NCI-H1417 treated with DMSO at 0.1 percent for 48 hours (cell line): ENCODE measurements around the gene ATP1A2.
"Not testable (repeated sequence)": the region's sequence is repeated elsewhere in the genome, so short reads cannot be mapped to it uniquely, and the experiment has no call there.

Source experiments
- DNase-seq: peaks from one replicate; lab custom pipeline; 2025; lab: John Stamatoyannopoulos, UW

Gene ATP1A2

DNA sequence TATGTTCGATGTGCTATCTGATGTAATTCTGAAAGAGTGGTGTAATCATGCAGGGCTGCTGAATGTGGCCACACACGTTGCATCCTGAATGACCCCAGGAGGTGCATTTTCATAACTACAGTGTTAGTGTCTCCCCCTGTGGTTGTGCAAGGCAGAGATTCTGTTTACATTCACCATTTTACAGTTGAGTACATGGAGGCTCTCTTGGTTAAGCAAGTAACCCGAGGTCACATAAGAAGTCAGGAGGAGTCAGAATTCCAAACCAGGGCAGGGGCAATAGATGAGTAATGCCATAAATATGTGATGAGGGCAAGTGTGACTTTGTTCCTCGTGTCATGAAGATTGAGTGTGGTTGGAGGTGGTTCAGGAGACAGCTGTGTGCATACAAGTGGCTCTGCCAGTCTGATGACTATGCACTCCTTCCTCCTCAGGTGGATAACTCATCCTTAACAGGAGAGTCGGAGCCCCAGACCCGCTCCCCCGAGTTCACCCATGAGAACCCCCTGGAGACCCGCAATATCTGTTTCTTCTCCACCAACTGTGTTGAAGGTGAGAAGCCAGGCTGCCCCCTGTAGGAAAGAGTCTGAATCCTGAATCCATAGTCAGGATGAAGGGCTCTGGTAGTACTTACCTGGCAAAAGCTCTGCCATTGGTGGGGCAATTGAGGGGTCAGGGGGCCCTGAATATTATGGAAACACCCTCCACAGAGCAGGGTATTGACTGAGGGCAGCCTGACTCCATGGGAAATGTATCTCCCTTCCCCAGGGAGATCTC, 9.3 kb downstream of the ATP1A2 start:
- no peak for DNase-seq

- DNase-seq: no peak
These were observed 10.2 kb downstream of the ATP1A2 start for GRCh38 chr1:160125746-160126145.

- not testable (repeated sequence) for DNase-seq
These were observed 10.8 kb downstream of the ATP1A2 start for GRCh38 chr1:160126342-160126741.

- DNase-seq: no peak
These were observed 11.8 kb downstream of the ATP1A2 start for GRCh38 chr1:160127381-160127780.

DNA sequence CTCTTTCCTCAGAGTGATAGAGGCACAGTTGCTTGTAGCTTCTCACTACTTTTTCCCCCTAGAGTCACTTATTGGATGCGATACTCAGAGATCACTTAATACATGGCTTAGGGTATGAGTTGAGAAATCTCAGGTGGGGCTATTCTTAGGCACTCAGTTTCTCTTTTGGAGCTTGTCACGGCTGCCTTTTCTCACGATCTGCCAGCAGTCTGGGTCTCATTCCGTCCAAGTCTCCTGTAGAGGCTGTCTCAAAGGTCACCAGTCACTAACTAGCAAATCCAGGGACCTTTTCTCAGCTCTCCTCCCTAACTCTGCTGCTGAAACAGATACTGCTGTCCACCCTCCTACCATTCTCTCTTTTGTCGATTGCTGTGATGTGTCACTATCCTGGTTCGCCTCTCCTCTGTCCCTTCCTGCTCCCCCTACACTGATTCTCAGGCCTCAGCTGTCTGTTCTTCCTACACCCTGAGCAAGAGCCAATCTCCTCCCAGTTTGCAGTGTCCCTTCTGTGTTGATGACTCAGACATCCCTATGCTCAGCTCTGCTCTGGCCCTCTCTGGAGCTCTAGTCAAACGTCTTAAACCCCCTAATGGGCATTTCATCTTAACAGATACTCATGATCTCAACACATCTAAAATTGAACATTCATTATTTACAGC, 12.4 kb downstream of the ATP1A2 start:
- no peak for DNase-seq

DNA sequence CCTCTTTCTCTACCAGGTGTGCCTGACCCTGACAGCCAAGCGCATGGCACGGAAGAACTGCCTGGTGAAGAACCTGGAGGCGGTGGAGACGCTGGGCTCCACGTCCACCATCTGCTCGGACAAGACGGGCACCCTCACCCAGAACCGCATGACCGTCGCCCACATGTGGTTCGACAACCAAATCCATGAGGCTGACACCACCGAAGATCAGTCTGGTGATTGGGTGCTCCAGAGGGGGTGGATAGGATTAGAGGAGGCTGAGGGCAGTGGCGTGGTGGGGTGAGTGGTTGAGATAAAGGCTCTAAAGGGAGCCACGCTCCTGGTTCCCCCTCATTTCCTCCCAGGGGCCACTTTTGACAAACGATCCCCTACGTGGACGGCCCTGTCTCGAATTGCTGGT, 13.1 kb downstream of the ATP1A2 start:
- no peak for DNase-seq

- no peak for DNase-seq
These were observed 13.5 kb downstream of the ATP1A2 start for GRCh38 chr1:160129046-160129445.

GRCh38 chr1:160129558-160129957, 14.0 kb downstream of the ATP1A2 start:
- no peak for DNase-seq

- DNase-seq: no peak
These were observed 14.4 kb downstream of the ATP1A2 start for GRCh38 chr1:160129966-160130365.

DNA sequence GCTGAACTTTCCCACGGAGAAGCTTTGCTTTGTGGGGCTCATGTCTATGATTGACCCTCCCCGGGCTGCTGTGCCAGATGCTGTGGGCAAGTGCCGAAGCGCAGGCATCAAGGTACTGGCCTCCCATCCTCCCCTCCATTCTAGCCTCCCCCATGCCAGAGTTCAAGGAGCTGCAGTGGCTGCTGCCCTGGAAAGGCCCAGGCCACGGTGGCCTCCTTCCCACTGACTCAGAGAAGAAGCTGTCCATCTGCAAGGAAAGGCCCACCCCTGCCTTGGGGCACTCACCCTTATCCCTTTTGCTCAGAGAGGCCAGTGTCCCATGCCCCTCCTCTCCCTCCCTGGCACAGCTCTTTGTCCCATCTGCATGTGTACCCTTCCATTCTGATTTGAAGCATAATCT, 14.9 kb downstream of the ATP1A2 start:
- no peak for DNase-seq

DNA sequence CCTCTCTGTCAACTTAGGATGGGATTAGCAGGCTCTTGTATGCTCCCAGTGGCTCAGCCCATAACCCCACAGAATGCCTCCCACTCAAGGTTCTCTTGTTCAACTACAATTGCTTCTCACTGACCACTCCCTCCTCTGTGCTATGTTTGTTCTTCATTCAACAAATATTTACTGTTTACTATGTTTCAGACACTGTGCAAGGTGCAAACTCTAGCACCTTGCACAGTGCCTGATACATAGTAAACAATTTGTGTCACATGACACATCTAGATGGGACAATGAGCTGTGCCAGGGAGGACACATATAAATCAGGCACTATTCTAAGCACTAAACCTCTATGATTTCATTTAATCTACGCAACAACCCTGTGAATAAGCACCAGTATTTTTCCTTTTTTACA, 15.4 kb downstream of the ATP1A2 start:
- no peak for DNase-seq

GRCh38 chr1:160131803-160132565, 16.4 kb downstream of the ATP1A2 start:
- DNase-seq: no peak

GRCh38 chr1:160133990-160134770, 18.6 kb downstream of the ATP1A2 start:
- no peak for DNase-seq

DNA sequence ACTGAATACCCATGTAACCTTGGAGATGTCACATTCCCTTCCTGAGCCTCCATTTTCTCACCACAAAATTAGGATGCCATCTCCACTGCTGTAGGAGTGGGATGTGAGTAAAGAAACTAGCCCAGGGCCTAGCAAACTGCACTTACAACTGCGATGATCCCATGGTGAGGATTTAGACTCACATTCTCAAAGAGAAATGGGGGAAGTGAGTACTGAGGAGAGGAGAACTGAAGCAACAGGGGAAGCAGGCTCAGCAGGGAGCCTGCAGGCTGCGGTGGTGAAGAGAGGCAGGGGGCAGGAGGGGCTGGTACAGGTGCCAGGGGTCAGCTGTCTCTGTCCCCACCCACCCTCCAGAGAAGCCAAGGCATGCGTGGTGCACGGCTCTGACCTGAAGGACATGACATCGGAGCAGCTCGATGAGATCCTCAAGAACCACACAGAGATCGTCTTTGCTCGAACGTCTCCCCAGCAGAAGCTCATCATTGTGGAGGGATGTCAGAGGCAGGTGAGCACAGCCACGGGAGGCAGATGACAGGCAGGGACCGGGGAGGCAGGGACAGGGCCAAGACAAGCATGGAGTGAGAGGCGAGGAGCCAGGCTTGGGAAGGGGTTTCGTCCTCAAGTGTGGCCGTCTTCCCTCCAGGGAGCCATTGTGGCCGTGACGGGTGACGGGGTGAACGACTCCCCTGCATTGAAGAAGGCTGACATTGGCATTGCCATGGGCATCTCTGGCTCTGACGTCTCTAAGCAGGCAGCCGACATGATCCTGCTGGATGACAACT, 19.4 kb downstream of the ATP1A2 start:
- DNase-seq: no peak

GRCh38 chr1:160136121-160136925, 20.8 kb downstream of the ATP1A2 start:
- no peak for DNase-seq

DNA sequence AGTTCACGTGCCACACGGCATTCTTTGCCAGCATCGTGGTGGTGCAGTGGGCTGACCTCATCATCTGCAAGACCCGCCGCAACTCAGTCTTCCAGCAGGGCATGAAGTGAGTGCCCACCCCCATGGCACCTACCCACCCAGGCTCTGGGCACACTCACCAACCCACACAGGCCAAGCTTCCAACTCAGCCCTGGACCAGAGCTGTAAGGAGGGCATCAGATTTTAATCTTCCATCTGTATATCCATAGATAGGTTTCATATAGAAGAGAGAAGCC, 21.3 kb downstream of the ATP1A2 start:
- no peak for DNase-seq

DNA sequence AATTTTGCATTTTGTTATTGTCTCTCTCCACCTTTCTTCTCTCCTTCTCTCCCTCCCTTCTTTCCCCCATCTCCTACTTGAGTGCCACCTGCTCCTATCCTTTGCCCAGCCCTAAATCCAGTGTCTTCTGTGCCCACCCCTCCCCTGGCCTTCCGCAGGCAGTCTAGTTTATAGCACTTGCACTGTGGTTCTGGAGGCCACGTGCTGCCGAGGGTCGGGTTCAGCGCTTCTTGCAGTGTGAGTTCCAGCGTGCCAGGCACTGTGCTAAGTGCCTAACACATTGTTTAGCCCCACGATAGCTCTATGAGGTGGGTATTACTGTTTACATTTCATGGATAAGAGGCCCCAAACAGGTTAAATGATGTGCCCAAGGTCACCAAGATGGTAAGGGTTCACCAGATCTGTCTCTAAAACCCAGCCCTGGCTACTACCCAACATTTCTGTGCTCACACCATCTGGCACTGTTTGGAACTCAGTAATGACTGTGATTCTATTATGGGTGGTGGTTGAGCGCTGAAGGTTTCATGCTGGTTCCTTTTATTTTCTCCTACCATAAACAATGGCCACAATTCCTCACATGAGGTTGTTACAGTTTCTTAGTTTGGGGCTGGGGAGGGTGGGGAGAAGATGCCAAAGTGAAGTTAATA, 21.8 kb downstream of the ATP1A2 start:
- no peak for DNase-seq

DNA sequence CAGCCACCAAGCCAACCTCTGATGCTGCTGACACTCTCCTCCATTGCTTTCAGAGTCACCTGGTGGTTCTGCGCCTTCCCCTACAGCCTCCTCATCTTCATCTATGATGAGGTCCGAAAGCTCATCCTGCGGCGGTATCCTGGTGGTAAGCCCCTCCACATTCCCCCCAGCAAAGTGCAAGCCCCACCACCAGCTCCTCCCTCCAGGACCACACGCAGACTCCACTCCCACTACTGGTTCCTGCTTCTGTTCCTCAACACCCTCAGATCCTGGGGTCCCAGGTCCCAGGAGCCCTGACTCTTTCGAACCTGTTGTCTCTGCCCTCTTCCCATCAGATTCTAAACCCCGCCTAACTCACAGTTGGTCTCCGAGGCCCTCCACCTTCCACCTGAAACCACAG, 24.3 kb downstream of the ATP1A2 start:
- no peak for DNase-seq

- no peak for DNase-seq
These were observed 28.1 kb downstream of the ATP1A2 start for GRCh38 chr1:160143695-160144094.

DNA sequence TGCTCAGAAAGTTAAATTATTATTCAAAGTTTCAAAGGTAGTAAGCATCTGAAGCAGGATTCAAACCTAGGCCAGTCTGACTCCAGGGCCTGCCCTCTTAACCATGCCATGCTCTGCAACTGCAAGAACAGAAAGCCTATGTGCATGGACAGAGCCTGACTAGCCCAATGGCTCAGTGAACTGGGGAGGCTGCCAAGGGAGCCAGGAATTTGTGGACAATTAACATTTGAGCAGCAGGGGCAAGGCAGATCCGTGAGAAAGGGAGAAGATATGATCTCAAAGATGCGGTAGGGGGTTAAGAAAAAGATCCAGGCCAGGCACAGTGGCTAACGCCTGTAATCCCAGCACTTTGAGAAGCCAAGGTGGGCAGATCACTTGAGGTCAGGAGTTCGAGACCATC, 29.4 kb downstream of the ATP1A2 start:
- DNase-seq: no peak
